ENCODE measurements around the gene DMRT1. TPM values are rescaled to one million over a fixed set of nuclear protein-coding genes. Genes with fewer than 3 reads are reported as not detected.

Gene DMRT1
- total RNA-seq, 6 experiments from 2014 or later = not detected

DNA sequence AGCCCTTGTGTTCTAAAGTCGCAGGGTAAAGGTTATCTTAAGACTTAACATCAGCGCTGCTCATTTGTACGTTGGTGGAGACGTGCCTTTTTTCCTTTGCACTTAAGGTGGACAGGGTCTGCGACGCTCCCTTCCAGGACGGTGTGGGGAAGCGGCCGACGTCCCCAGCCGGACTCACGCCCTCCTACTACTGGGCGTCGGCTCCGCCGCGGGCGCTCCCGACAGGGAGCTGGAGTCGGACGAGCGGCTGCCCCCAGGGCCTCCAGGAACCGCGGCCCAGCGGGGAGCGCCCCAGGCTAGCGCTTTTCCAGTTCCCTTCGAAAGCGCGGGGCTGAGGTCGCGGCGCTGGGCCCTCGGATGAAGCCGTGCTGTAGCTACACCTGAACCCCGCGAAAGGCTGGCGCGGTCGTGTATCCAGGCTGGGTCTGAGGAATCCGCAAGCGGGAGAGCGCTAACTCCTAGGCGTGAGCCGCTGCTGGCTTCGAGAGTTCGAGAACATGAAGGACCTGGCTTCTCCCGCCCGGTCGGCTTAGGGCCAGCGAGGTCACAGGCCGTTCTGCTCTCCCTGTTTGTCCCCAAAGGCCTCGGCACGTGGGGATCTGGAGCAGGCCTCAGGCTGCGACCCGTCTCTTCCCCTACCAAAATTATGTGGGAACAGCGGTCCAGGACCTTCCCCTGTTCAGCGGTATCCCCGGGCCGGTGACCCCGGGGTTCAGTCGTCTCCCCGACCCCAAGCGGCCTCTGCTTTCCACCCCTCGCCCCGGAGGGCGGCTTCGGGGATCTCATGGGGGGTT is 131.2 kb downstream of the DMRT1 start:
- H3K36me3 Mint-ChIP-seq (ENCODE audit: low read depth) = 0 out of 2 replicates have a peak, but pooled peaks cover 5% of the 10 kb centered on the region
- no peak overlapping the region for H3K4me3 Mint-ChIP-seq
- TF ChIP-seq, protein P1, sequence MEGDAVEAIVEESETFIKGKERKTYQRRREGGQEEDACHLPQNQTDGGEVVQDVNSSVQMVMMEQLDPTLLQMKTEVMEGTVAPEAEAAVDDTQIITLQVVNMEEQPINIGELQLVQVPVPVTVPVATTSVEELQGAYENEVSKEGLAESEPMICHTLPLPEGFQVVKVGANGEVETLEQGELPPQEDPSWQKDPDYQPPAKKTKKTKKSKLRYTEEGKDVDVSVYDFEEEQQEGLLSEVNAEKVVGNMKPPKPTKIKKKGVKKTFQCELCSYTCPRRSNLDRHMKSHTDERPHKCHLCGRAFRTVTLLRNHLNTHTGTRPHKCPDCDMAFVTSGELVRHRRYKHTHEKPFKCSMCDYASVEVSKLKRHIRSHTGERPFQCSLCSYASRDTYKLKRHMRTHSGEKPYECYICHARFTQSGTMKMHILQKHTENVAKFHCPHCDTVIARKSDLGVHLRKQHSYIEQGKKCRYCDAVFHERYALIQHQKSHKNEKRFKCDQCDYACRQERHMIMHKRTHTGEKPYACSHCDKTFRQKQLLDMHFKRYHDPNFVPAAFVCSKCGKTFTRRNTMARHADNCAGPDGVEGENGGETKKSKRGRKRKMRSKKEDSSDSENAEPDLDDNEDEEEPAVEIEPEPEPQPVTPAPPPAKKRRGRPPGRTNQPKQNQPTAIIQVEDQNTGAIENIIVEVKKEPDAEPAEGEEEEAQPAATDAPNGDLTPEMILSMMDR (IDR thresholded peaks at IDR 0.05) = no peak
- H3K9me3 Mint-ChIP-seq = peaks cover 4% of the 10 kb centered on the region; the same call in 1 of the 2 replicates
- DNase-seq = no peak
- H3K27ac Mint-ChIP-seq = no peak overlapping the region
- H3K4me1 Mint-ChIP-seq (ENCODE audit: low read depth) = peaks cover 7% of the 10 kb centered on the region
- H3K27me3 Mint-ChIP-seq (ENCODE audit: insufficient read depth) = peaks cover 59% of the 10 kb centered on the region

- H3K4me1 Mint-ChIP-seq (ENCODE audit: low read depth) = peaks cover under 1% of the 10 kb centered on the region
- H3K27ac Mint-ChIP-seq = no peak overlapping the region
- H3K36me3 Mint-ChIP-seq (ENCODE audit: low read depth) = 0 out of 2 replicates have a peak, but pooled peaks cover 5% of the 10 kb centered on the region
- peaks cover 4% of the 10 kb centered on the region; the same call in 1 of the 2 replicates for H3K9me3 Mint-ChIP-seq
- H3K4me3 Mint-ChIP-seq = no peak overlapping the region
- DNase-seq = no peak
- TF ChIP-seq, protein P1 (IDR thresholded peaks at IDR 0.05) = no peak
- H3K27me3 Mint-ChIP-seq (ENCODE audit: insufficient read depth) = peaks cover 63% of the 10 kb centered on the region
Observed at GRCh38 chr9:973295-973834, 131.9 kb downstream of the DMRT1 start.

DNA sequence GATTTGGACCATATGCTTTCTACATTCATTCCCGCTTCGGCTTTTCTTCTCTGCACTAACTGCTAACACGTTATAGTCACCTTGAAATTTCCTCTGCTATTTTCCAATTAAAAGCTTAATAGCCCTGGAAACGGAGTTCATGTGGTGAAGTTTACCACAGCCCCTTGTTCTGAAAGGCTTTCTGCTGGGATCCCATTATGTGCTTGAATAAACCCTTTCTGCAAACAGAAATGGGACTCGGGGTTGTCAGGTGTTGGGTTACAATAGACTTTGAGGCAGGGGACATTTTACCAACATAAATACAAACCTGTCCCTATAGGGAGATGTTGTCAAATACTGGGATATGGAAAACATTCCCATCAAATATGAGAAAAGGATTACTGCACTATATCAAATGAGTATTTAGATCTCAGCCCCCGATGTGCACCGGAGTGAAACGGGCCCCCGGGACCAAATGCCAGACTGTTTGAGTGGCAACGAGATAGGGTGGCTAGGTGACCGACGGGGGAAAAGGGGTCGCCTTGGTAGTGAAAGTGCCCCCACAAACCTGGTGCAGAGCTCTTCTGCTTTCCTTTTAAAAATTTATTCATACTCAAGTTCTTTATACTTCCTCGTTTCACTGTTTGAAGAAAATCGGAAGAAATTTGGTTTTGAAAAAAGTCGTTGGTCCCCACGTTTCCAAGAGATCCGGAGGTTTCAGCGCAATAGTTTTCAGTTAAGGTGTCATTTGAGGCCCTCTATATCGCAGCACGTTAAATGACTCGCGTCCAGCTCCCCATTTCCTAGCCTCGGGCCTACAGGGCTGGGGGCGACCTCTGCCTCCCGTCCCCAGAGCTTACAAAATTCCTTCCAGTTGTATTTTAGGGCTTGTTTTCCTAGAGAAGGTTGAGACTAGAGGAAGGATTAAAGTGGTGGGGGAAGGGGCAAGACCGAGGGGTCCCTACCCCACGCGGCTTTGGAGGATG is 132.8 kb downstream of the DMRT1 start:
- H3K27ac Mint-ChIP-seq = no peak overlapping the region
- H3K27me3 Mint-ChIP-seq (ENCODE audit: insufficient read depth) = peaks cover 65% of the 10 kb centered on the region
- no peak overlapping the region for H3K4me3 Mint-ChIP-seq
- H3K9me3 Mint-ChIP-seq = peaks cover 4% of the 10 kb centered on the region; the same call in 1 of the 2 replicates
- 0 out of 2 replicates have a peak, but pooled peaks cover 5% of the 10 kb centered on the region for H3K36me3 Mint-ChIP-seq (ENCODE audit: low read depth)
- TF ChIP-seq, protein P1 (IDR thresholded peaks at IDR 0.05) = no peak
- no peak for DNase-seq
- no peaks in the 10 kb centered on the region for H3K4me1 Mint-ChIP-seq (ENCODE audit: low read depth)

- Mint-ChIP-seq H3K36me3 (ENCODE audit: low read depth) (0 out of 2 replicates have a peak, but pooled peaks cover 5% of the 10 kb centered on the region), H3K27ac (no peak overlapping the region), H3K9me3 (peaks cover 4% of the 10 kb centered on the region; the same call in 1 of the 2 replicates), H3K27me3 (ENCODE audit: insufficient read depth) (peaks cover 66% of the 10 kb centered on the region), H3K4me1 (ENCODE audit: low read depth) (no peaks in the 10 kb centered on the region), H3K4me3 (no peak overlapping the region)
- TF ChIP-seq, protein P1 (IDR thresholded peaks at IDR 0.05) = no peak
- DNase-seq = no peak
Observed at GRCh38 chr9:974996-975739, 133.7 kb downstream of the DMRT1 start.
